Measurements from ENCODE around the gene ARL8B. TPM values are rescaled to one million over a fixed set of nuclear protein-coding genes. Genes with fewer than 3 reads are reported as not detected.

ARL8B gene
- total RNA-seq, 1 donor from 2014 or later, result 57.9 TPM

DNA sequence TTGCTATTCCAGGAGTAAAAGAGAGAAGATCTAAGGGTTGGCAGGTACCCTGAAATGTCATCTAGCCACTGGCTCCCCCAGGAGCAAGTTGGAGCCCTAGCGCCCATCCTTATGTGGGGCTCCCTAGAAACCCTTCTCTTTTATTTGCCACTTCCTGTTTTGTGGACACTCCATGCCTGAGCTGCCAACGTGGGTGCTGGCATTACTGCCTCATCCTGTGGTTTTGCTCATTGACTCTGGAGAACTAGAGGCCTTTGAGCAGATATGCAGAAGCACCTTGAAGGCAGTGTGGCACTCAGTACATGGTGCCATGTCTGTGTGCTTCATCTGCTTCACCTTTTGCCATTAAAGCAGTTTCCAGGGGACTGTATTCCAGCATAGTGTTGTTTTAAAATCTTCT is 73.5 kb downstream of the ARL8B start:
- intact Hi-C loops (cut with micrococcal nuclease), result loop anchor here (2.0 kb wide), 2 partner anchors 59 to 211 kb away; no protein-coding TSS in a partner anchor
- no peak for ATAC-seq (ENCODE audit: low read depth)
- ChIA-PET POLR2A (interaction anchor here (0.6 to 6.2 kb wide), 5 partner anchors 8 to 103 kb away, joined by 3 to 129 read pairs (median 8); partner anchors contain the start of gene EDEM1), CTCF (no interaction called here)
- H3K27ac Mint-ChIP-seq, result peak overlapping the region; percentile 89
- DNase-seq, result no peak
- no peaks in the 10 kb centered on the region for H3K9me3 Mint-ChIP-seq
- peaks cover 94% of the 10 kb centered on the region for H3K4me1 Mint-ChIP-seq
- no peaks in the 10 kb centered on the region for H3K27me3 Mint-ChIP-seq
- peak overlapping the region; percentile 62 for H3K4me3 Mint-ChIP-seq
- peaks cover 85% of the 10 kb centered on the region for H3K36me3 Mint-ChIP-seq (ENCODE audit: low read depth)
- TF ChIP-seq, protein P1, sequence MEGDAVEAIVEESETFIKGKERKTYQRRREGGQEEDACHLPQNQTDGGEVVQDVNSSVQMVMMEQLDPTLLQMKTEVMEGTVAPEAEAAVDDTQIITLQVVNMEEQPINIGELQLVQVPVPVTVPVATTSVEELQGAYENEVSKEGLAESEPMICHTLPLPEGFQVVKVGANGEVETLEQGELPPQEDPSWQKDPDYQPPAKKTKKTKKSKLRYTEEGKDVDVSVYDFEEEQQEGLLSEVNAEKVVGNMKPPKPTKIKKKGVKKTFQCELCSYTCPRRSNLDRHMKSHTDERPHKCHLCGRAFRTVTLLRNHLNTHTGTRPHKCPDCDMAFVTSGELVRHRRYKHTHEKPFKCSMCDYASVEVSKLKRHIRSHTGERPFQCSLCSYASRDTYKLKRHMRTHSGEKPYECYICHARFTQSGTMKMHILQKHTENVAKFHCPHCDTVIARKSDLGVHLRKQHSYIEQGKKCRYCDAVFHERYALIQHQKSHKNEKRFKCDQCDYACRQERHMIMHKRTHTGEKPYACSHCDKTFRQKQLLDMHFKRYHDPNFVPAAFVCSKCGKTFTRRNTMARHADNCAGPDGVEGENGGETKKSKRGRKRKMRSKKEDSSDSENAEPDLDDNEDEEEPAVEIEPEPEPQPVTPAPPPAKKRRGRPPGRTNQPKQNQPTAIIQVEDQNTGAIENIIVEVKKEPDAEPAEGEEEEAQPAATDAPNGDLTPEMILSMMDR (IDR thresholded peaks at IDR 0.05), result no peak

DNA sequence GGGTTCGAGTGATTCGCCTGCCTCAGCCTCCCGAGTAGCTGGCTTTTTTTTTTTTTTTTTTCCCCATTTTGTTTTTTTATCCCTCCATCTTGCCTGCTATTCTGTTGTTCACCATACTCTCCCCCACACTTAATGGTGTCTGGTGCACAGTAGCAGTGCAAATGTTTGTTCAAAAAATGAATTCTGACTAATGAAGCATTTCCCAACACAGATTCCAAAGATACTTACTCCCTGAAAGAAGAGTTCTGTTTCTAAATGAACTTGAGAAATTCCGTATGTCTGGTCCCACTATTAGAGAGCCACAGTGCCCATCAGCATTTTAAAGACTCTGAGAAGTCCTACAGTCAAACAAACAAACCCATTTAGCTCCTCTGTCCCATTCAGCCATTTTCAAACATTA is 74.9 kb downstream of the ARL8B start:
- Mint-ChIP-seq H3K36me3 (ENCODE audit: low read depth) (peaks cover 89% of the 10 kb centered on the region), H3K4me1 (peaks cover 93% of the 10 kb centered on the region), H3K27ac (peak overlapping the region; percentile 89), H3K4me3 (peak overlapping the region; percentile 58), H3K27me3 (no peaks in the 10 kb centered on the region), H3K9me3 (no peaks in the 10 kb centered on the region)
- POLR2A ChIA-PET, result interaction anchor here (0.5 to 6.2 kb wide), 17 partner anchors 9 to 1520 kb away, joined by 3 to 129 read pairs (median 3); partner anchors contain the start of genes BHLHE40, EDEM1 and ITPR1
- intact Hi-C loops (cut with micrococcal nuclease), result loop anchor here (1.0 to 2.0 kb wide), 3 partner anchors 9 to 75 kb away; partner anchors contain the start of gene ARL8B
- no peak for DNase-seq
- CTCF ChIA-PET, result interaction anchor here (1.5 kb wide), 3 partner anchors 9 to 13 kb away, joined by 3 to 6 read pairs (median 4); no protein-coding TSS in a partner anchor
- TF ChIP-seq, protein P1 (IDR thresholded peaks at IDR 0.05), result no peak
- ATAC-seq (ENCODE audit: low read depth), result no peak

DNA sequence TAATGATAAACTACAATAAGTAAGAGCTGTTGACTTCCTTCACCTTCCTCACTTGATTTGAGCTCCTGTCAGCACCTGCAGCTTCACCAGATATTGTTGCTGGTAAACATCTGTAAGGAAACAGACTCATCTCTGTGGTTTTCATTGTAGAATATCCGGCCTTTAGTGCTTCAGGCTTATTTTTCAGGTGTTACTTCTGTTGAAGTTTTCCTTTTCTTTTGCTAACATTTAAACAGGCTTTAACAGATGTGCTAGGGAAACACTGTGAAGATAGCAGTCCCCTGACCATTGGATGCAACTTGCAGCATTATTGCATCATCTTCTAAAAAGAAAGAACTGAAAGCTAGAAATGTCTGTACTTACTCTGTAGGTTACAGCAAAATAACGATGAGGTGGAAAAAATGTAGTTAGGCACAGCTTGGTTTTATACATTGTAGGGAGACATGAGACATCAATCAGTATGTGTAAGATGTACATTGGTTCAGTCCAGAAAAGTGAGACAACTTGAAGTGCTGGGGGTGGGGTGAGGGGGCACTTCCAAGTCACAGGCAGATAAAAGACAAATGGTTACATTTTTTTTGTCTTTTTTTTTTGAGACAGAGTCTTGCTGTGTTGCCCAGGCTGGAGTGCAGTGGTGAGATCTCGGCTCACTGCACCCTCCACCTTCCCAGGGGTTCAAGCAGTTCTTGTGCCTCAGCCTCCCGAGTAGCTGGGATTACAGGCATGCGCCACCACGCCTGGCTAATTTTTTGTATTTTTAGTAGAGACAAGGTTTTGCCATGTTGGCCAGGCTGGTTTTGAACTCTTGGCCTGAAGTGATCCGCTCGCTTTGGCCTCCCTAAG is 75.6 kb downstream of the ARL8B start:
- H3K4me3 Mint-ChIP-seq, result peak overlapping the region; percentile 58
- TF ChIP-seq, protein P1 (IDR thresholded peaks at IDR 0.05), result no peak
- H3K9me3 Mint-ChIP-seq, result no peaks in the 10 kb centered on the region
- ChIA-PET CTCF (interaction anchor here (0.7 to 1.5 kb wide), 4 partner anchors 8 to 48 kb away, joined by 3 to 6 read pairs (median 4); no protein-coding TSS in a partner anchor), POLR2A (interaction anchor here (0.6 to 6.2 kb wide), 17 partner anchors 8 to 704 kb away, joined by 3 to 129 read pairs (median 4); partner anchors contain the start of genes BHLHE40, EDEM1 and ITPR1)
- peaks cover 93% of the 10 kb centered on the region for H3K4me1 Mint-ChIP-seq
- ATAC-seq (ENCODE audit: low read depth), result peak; percentile 51
- no peak for DNase-seq
- H3K27ac Mint-ChIP-seq, result peak overlapping the region; percentile 89
- intact Hi-C loops (cut with micrococcal nuclease), result loop anchor here (1.0 to 2.0 kb wide), 3 partner anchors 9 to 75 kb away; partner anchors contain the start of gene ARL8B
- no peaks in the 10 kb centered on the region for H3K27me3 Mint-ChIP-seq
- peaks cover 90% of the 10 kb centered on the region for H3K36me3 Mint-ChIP-seq (ENCODE audit: low read depth)

DNA sequence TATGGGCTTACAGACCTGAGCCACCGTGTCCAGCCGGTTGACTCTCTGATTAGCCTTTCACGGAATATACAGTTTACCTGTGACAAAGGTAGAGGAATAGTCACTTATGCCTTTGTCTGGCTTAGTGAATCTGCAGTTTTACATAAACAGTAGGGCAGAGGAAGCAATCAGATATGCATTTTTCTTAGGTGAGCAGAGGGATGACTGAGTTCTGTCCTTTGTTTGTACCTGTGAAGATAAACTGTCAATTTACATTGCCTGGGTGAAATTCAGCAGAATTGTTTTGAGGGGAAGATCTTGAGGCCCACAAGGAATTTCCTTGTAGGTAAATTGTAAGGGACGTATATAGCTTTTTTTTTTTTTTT is 76.2 kb downstream of the ARL8B start:
- TF ChIP-seq, protein P1 (IDR thresholded peaks at IDR 0.05), result no peak
- Mint-ChIP-seq H3K4me1 (peaks cover 92% of the 10 kb centered on the region), H3K9me3 (no peaks in the 10 kb centered on the region), H3K27ac (peak overlapping the region; percentile 89), H3K36me3 (ENCODE audit: low read depth) (peaks cover 90% of the 10 kb centered on the region), H3K27me3 (no peaks in the 10 kb centered on the region), H3K4me3 (peak overlapping the region; percentile 55)
- intact Hi-C loops (cut with micrococcal nuclease), result no loop called here
- ATAC-seq (ENCODE audit: low read depth) (no peak), DNase-seq (no peak)
- POLR2A ChIA-PET, result interaction anchor here (0.6 to 6.2 kb wide), 7 partner anchors 11 to 705 kb away, joined by 3 to 129 read pairs (median 8); partner anchors contain the start of genes BHLHE40, EDEM1 and ITPR1
- CTCF ChIA-PET, result interaction anchor here (0.7 to 1.5 kb wide), 3 partner anchors 10 to 48 kb away, joined by 3 read pairs; no protein-coding TSS in a partner anchor
